ENCODE measurements around the gene KCNA10.
"Not testable (repeated sequence)": the region's sequence is repeated elsewhere in the genome, so short reads cannot be mapped to it uniquely, and the experiment has no call there.

The KCNA10 gene

GRCh38 chr1:110533230-110533629 is 14.3 kb upstream of the KCNA10 start:
- no peak for DNase-seq

DNA sequence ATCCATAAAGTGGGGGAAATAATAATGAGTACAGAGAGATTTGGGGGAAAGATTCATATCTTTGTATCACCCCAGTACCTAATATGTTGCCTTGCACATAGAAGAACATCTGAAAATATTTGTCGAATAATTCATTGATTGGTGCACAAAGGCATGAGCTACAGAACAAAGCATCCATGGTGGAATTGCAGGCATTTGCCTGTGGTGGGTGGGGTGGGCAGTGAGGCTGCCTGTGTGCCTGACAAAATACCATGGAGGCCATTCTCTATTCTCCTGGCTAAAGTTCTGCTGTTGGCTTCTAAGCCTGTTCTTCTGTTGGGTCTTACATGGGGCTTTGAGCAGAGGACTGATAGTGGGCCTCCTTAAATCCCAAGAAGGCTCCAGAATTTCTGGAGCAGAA is 10.0 kb upstream of the KCNA10 start:
- no peak for DNase-seq

DNA sequence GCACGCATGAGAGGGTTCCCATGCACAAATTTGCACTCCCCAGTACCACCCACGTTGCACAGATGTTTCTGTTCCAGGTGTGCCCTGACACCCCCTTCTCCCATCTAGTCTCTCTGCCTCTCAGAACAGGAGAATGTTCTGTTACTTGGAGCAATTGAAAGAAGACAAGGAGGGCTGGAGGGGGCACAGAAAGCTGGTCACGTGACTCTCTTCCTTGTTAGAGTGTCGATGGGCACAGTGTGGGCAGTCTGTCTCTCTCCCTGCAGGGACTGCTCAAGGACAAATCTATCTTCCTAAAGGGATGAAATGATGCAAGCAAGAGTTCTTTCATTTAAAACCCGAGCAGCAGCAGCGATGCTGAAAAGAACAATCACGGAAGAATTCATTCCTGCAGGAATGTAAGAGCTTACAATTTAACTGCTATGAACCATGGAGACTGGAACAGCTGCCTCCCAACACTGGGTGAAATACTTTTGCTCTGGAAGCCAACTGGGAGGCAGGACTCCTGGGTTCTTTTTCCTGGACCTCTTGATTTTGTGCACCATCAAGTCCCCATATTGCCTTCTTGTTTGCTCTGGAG is 7.3 kb upstream of the KCNA10 start:
- DNase-seq = no peak

DNA sequence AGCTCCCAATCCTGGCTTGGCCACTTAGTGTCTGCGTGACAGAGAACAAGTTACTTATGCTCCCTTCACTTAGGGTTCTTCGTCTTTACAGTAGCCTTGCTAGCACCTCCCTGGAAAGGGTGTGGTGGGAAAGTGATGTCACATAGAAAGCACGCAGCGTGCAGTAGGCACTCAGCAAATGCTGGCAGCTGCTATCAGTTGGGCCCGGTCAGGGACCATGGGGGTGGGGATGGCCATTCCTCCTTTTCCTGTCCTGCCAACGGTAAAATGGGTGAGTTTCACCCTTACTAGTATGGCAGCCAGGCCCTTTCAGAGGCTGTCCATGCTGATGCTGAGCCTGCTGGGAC is 6.2 kb upstream of the KCNA10 start:
- no peak for DNase-seq

GRCh38 chr1:110524311-110525248 is 5.6 kb upstream of the KCNA10 start:
- peak; percentile 52 to 54 for DNase-seq

DNA sequence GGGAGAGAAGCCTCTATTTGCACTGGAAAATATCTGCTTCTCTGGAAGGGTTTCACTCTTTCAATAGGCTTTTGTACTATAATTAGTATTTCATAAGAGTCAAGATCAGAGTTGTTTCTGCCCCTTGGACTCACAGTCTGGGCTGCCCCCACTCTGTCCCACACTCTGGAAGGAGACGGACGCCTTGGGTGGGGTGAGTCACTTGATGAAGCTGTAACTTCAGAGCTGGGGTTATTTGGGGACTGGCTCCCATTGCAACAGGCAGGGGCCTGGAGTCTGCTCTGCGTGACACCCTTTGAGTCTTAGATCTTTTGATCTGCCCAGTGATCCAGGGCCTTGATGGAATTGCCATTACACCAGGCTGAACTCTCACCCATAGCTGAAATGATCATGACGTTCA is 4.0 kb upstream of the KCNA10 start:
- DNase-seq = no peak

DNA sequence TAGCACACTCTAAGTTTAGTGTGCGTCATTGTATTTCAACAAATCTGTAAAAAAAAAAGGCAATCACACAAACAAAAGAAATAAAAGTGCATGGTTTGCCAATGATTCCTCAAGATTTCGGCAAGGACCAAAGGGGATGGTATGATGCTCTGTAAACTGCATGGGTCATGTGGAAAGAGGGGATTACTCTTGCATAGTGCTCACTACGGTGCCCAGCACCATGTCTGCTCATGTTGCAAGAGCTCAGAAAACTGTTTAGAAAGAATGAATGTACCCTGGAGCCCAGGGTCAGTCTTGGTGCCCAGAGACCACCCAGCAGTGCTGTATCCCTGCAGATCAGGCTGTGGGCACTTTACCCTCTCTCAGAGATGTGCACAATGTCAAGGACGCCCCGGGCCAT is 3.6 kb upstream of the KCNA10 start:
- DNase-seq = no peak

DNA sequence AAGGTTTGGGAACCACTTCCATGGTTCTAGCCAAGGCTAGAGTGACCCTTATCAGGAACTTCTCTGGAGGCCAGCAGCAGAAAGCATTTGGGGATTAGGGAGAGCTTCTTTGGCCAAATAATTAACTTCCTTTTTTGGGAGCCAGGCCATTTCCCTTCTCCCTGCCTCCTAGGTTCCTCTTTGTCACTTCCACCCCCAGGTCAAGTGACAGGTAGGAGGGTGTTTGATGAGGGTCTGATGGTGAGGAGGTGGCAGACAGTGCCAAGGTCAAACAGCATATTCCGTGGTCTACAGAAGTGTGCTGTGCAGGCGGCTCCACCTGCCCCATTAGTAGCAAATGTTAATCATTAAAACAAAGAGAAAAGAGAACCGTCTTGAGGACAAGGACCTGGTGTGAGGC is 1.9 kb upstream of the KCNA10 start:
- DNase-seq = no peak

DNA sequence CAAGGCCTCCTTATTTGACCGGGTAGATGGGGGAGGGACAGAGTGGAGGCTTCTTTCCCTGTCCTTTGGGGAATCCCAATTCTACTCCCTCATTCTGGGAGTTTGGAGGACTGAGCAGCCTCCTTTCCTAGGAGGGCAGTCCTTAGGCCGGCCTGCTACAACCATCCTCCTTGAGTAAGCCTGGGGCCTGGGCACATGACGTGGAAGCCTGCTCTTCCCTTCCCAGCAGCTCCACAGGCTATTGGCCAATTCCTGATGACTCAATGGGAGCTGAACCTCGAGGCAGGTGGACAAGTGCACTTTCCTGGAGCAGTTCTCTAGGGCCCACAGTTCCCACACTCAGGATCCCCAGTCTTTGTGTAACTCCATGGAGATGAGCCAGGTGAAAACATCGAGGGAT is 3.1 kb downstream of the KCNA10 start:
- DNase-seq = no peak

GRCh38 chr1:110515041-110515440 is 3.9 kb downstream of the KCNA10 start:
- DNase-seq = no peak

DNA sequence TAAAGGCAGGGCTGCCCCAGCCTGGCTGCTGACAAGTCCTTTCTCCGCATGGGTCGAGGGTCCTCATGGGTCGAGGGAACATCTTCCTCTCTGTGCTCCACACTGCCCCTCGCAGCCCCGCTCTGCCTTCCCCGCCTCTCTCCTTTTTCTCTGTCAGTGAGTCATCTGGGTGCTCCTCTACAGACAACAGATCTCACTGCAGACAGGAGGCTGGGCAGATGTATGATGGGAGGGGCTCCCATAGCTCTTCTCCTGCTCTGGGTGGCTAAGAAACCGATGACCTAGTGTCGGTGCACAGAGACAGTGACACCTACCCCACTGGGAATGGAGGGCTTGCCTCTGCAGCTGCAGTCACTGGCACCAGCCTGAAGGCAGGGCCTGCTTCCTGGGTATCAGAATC is 5.5 kb downstream of the KCNA10 start:
- no peak for DNase-seq

DNA sequence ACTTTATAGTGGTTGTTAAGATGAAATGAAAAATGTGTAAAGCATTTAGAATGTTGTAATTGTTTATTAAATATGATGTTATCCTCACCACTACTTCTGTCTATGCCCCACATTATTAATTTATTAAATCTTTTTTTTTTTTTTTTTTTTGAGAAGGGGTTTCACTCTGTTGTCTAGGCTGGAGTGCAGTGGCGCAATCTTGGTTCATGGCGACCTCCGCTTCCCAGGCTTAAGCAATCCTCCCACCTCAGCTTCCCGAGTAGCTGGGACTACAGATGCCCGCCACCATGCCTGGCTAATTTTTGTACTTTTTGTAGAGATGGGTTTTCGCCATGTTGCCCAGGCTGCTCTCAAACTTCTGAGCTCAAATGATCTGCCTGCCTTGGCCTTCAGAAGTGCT is 7.5 kb downstream of the KCNA10 start:
- DNase-seq = no peak

DNA sequence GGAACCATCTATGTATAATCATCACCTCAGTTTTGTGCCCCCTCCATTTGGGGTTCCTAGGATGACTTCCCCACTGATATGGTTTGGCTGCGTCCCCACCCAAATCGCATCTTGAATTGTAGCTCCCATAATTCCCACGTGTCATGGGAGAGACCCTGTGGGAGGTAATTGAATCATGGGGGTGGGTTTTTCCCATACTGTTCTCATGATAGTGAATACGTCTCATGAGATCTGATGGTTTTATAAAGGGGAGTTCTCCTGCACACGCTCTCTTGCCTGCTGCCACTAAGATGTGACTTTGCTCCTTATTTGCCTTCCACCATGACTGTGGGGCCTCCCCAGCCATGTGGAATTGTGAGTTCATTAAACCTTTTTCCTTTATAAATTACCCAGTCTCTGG is 8.1 kb downstream of the KCNA10 start:
- not testable (repeated sequence) for DNase-seq

- DNase-seq = no peak
Measured at GRCh38 chr1:110509655-110510054, 9.3 kb downstream of the KCNA10 start.

DNA sequence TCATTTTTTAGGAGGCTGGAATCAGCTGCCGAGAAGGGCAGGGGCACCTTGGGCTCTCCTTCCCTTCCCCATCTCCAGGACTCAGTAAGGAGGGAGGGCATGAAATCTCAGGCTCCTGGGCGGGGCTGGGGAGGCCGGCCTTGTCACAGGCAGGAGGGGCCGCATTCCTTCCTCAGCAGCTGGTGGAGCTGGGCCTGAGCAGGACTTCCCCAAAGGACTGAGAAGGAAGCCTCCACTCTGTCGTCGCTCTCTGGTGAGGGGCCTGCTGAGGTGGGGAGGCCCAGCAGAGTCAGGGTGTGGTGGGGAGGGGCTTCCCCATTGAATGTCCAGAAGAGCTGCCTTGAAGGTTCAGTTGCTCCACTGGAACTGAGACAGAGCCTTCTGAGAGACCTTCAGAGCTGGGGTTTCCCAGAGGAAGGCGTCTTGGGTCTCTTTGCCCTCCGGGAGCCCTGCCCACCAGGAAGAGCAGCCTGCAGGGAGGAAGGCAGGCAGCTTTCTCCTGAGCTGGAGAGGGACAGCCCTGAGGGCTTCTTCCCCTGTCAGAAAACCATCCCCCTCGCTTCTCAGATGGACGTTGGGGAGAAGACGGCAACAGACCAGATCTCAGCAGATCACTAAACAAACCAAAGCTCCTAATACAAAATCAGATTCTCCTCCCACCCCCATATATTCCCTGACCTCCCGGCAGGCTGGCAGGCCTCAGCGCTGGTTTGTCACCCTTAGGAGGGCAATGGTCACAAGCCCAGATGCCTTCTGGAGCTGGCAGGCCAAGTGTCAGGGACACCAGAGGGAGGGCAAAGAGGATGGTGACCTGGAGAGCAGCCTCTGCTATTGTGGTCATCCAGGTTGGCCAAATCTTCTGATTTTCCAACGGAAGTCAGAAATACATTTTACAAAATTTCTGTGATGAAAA is 10.7 kb downstream of the KCNA10 start:
- DNase-seq = no peak

GRCh38 chr1:110506541-110506940 is 12.4 kb downstream of the KCNA10 start:
- no peak for DNase-seq

- DNase-seq = no peak
Measured at GRCh38 chr1:110505596-110505995, 13.4 kb downstream of the KCNA10 start.

GRCh38 chr1:110504226-110504625 is 14.7 kb downstream of the KCNA10 start:
- DNase-seq = no peak

DNA sequence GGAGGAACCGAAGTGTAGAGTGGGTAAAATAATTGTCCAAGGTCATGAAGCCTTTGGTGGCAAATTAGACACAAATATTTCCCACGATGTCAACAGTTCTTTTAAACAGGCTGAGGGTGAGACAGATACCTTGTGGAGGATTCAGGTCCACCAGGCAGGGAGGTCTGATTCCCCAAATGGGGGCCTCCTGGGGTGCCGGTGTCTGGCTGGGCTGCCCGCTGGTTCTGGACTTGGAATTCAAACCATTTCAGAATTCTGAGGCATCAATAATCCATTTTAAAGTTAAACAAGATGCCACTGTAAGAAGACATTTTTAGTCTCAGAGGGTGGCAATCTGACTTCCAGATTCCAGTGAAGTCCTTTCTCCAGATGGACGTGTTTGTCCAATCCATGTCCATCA is 15.5 kb downstream of the KCNA10 start:
- DNase-seq = no peak

DNA sequence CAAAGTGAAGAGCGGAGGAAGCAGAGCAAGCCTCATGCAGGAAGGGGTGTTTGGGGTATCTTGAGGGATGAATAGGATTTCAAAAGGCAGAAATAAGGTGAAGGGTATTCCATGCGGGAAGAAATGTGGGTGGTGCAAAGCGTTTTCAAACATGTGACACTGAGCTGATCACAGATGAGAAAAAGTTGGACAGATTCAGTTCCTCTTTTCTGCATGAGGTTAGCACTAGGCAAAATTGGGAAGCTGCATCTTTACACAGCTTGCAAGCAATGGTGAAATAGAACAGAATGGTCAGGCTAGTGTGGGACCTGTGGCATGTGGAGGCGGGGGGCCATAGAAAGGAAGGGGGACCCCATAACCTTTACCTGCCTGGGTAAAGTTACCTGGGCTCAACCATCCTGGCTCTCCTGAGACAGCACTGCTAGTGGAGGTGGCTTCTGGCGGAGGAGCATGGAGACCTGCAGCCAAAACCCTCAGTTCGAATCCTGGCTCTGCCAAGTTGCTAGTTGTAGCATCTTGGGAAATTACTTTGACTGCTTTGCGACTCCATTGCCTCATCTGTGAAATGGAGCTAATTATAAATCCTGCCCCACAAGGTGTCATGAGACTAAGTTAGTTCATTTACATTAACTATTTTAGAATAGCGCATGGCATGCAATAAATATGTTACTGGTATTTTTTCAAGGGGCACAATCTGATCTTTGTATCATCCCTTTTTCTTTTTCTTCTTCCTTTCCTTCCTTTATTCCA is 16.4 kb downstream of the KCNA10 start:
- no peak for DNase-seq

GRCh38 chr1:110501488-110502132 is 17.4 kb downstream of the KCNA10 start:
- DNase-seq = no peak

- no peak for DNase-seq
Measured at GRCh38 chr1:110498270-110498669, 20.7 kb downstream of the KCNA10 start.
